Loucy (cell line): Measurements from ENCODE around the gene RACK1.

ENCODE experiments used
- CTCF ChIP-seq: fragments of 200-600 bp; sonication (generic); conservative IDR thresholded peaks from 2 replicates; pipeline ENCODE4 v1.5.1; 2014; ENCODE audit warnings: mild to moderate bottlenecking, antibody characterized with exemption, low read length
- EZH2phosphoT487 ChIP-seq: fragments of 200-600 bp; IDR thresholded peaks from 2 replicates; pipeline ENCODE4 v1.6.1; 2018; ENCODE audit warnings: antibody characterized with exemption, mild to moderate bottlenecking, moderate library complexity, borderline replicate concordance

GRCh38 chr5:181230551-181230950 lies 13.2 kb downstream of the RACK1 start:
- TF ChIP-seq CTCF (no peak), EZH2phosphoT487 (no peak)
